Measurements from ENCODE around the gene ABCA6. TPM values are rescaled to one million over a fixed set of nuclear protein-coding genes. Genes with fewer than 3 reads are reported as not detected.

ABCA6 gene
- total RNA-seq, 1 donor from 2014 or later: 4.4 TPM

DNA sequence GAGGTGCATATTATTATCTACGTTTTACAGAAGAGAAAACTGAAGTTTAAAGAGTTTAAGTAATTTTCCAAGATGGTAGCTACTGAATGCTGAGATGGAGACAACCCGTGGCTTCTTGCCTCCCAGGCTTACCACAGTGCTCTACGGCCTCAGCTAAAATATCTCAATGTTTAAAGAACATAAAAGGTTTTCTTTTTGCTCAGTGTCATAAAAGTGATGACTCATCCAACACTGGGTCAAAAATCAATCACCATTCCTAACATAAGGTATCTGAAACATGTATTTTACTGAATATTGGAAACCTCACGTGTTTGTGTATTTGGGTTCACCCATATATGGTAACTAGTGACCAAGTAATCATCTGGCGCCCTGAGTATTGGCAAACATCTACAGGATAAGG, 99.4 kb downstream of the ABCA6 start:
- ChIA-PET CTCF (no interaction called here), POLR2A (no interaction called here)
- H3K4me1 Mint-ChIP-seq: no peaks in the 10 kb centered on the region
- H3K27ac Mint-ChIP-seq: no peak overlapping the region
- H3K4me3 Mint-ChIP-seq: no peak overlapping the region
- H3K9me3 Mint-ChIP-seq: no peaks in the 10 kb centered on the region
- DNase-seq: no peak
- H3K27me3 Mint-ChIP-seq: no peaks in the 10 kb centered on the region
- H3K36me3 Mint-ChIP-seq (ENCODE audit: low read depth): no peaks in the 10 kb centered on the region
- TF ChIP-seq, protein P1, sequence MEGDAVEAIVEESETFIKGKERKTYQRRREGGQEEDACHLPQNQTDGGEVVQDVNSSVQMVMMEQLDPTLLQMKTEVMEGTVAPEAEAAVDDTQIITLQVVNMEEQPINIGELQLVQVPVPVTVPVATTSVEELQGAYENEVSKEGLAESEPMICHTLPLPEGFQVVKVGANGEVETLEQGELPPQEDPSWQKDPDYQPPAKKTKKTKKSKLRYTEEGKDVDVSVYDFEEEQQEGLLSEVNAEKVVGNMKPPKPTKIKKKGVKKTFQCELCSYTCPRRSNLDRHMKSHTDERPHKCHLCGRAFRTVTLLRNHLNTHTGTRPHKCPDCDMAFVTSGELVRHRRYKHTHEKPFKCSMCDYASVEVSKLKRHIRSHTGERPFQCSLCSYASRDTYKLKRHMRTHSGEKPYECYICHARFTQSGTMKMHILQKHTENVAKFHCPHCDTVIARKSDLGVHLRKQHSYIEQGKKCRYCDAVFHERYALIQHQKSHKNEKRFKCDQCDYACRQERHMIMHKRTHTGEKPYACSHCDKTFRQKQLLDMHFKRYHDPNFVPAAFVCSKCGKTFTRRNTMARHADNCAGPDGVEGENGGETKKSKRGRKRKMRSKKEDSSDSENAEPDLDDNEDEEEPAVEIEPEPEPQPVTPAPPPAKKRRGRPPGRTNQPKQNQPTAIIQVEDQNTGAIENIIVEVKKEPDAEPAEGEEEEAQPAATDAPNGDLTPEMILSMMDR (IDR thresholded peaks at IDR 0.05): no peak
- intact Hi-C loops (cut with micrococcal nuclease): no loop called here
- ATAC-seq (ENCODE audit: low read depth): no peak

DNA sequence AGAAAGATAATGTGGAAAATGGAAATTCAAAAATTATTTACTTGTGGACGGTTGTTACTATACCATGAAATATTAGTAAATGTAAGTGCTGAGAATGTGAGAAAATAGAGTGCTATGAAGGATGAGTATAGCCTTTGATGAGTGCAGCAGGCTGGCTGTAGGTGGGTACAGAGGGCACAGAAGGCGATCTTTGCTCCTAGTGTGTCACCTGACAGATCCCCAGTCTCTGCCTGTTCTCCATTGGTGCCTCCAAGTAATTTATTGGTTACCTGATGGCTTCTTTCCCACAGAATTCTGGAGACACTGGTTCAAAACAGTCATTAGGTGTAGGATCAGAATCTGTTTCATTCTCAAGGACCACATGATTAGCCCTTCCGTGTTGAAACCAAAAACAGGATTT, 109.9 kb downstream of the ABCA6 start:
- POLR2A ChIA-PET: no interaction called here
- DNase-seq: no peak
- intact Hi-C loops (cut with micrococcal nuclease): no loop called here
- CTCF ChIA-PET: no interaction called here
- Mint-ChIP-seq H3K27ac (no peak overlapping the region), H3K4me1 (no peaks in the 10 kb centered on the region), H3K36me3 (ENCODE audit: low read depth) (no peaks in the 10 kb centered on the region), H3K9me3 (no peaks in the 10 kb centered on the region), H3K27me3 (no peaks in the 10 kb centered on the region), H3K4me3 (no peak overlapping the region)
- TF ChIP-seq, protein P1 (IDR thresholded peaks at IDR 0.05): no peak
- ATAC-seq (ENCODE audit: low read depth): no peak

DNA sequence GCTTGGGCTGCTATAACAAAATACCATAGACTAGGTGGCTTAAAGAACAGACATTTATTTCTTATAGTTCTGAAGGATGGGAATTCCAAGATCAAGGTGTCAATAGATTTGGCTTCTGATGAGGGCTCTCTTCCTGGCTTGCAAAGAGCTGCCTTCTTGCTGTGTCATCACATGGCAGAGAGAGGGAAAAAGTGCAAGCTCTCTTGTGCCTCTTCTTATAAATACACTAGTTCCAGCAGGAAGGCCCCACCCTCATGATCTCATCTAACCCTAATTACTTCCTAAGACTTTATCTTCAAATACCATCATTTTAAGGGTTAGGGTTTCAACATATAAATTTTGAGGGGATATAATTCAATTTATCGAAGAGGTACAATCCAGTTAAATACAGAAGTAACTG, 111.5 kb downstream of the ABCA6 start:
- Mint-ChIP-seq H3K27ac (no peak overlapping the region), H3K9me3 (peaks cover 3% of the 10 kb centered on the region), H3K4me1 (no peaks in the 10 kb centered on the region), H3K27me3 (no peaks in the 10 kb centered on the region), H3K4me3 (no peak overlapping the region), H3K36me3 (ENCODE audit: low read depth) (no peaks in the 10 kb centered on the region)
- ChIA-PET POLR2A (no interaction called here), CTCF (no interaction called here)
- ATAC-seq (ENCODE audit: low read depth): no peak
- intact Hi-C loops (cut with micrococcal nuclease): no loop called here
- TF ChIP-seq, protein P1 (IDR thresholded peaks at IDR 0.05): no peak
- no peak for DNase-seq

Other genes starting within 250 kb of the ABCA6 start
- not detected in 2 replicates for gene ABCA8, start 186.5 kb downstream of the ABCA6 start, total RNA-seq
- 0.04 and 0.10 TPM in 2 replicates for gene ABCA9, start 81.0 kb downstream of the ABCA6 start, total RNA-seq
- 1.1 and 1.8 TPM in 2 replicates for gene ABCA10, start 86.9 kb upstream of the ABCA6 start, total RNA-seq
- gene ABCA5, start 185.2 kb upstream of the ABCA6 start, total RNA-seq: 24.2 and 30.3 TPM in 2 replicates

All from activated B cell treated with CpG ODN at 0.5 μM for 24 hours (primary cell).